Measurements from ENCODE around the gene EBI3.

DNA sequence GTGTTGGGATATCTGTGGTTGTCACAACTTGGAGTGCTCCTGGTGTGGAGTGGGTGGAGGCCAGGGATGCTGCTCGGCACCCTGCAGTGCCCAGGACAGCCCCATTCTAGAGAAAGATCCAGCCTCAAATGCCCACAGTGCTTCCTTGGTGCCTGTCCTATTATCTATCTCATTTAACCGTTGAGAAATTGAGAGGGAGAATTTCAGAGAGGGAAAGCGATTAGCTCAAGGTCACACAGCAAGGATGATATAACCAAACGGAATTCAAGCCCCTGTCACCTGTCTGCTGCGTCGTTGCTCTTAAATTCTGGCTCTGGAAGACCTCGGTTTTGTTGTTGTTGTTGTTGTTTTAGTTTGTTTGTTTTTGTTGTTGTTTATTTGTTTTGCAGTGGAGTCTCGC is 33.3 kb upstream of the EBI3 start:
- no peak for TF ChIP-seq CTCF (IDR thresholded peaks at IDR 0.05)
- no peak for TF ChIP-seq POLR2A (IDR thresholded peaks at IDR 0.05)
